ENCODE data around the gene MTHFD1L.

DNA sequence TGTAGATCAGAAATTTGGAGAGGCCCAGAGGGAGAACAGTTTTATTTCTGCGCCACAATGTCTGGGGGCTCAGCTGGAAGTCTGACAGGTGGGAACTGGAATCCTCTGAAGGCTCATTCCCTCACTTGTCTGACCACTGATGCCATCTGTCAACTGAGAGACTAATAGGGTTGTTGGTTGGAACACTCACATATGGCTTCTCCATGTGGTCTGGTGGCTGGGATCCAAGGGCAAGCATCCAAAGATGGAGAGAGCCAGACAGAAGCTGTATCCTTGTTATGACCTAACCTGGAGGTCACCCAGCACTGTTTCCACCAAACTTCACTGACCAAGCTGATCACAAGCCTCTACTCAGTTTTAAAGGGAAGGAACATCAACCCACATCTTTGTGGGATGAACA lies 256.4 kb downstream of the MTHFD1L start:
- TF ChIP-seq TAF1 (IDR thresholded peaks at IDR 0.05; ENCODE audit: borderline replicate concordance, insufficient read depth, low read length) = no peak
- TF ChIP-seq POLR2AphosphoS5 (IDR thresholded peaks at IDR 0.05; ENCODE audit: low read depth, low read length) = no peak
- TF ChIP-seq, protein P1, sequence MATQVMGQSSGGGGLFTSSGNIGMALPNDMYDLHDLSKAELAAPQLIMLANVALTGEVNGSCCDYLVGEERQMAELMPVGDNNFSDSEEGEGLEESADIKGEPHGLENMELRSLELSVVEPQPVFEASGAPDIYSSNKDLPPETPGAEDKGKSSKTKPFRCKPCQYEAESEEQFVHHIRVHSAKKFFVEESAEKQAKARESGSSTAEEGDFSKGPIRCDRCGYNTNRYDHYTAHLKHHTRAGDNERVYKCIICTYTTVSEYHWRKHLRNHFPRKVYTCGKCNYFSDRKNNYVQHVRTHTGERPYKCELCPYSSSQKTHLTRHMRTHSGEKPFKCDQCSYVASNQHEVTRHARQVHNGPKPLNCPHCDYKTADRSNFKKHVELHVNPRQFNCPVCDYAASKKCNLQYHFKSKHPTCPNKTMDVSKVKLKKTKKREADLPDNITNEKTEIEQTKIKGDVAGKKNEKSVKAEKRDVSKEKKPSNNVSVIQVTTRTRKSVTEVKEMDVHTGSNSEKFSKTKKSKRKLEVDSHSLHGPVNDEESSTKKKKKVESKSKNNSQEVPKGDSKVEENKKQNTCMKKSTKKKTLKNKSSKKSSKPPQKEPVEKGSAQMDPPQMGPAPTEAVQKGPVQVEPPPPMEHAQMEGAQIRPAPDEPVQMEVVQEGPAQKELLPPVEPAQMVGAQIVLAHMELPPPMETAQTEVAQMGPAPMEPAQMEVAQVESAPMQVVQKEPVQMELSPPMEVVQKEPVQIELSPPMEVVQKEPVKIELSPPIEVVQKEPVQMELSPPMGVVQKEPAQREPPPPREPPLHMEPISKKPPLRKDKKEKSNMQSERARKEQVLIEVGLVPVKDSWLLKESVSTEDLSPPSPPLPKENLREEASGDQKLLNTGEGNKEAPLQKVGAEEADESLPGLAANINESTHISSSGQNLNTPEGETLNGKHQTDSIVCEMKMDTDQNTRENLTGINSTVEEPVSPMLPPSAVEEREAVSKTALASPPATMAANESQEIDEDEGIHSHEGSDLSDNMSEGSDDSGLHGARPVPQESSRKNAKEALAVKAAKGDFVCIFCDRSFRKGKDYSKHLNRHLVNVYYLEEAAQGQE (IDR thresholded peaks at IDR 0.05; ENCODE audit: insufficient read depth in 1 of 2, low read depth in 2 of 2, low read length in 2 of 2) = no peak
- no peak for TF ChIP-seq SIN3A (IDR thresholded peaks at IDR 0.05; ENCODE audit: borderline replicate concordance, insufficient read depth, low read length)
- TF ChIP-seq FOXP2 (optimal IDR thresholded peaks at IDR 0.05; ENCODE audit: borderline replicate concordance, extremely low read depth, extremely low read length, insufficient read depth) = no peak
